HG02943 (cell line): ENCODE data around the gene AIRE.
"Not testable (repeated sequence)": the region's sequence is repeated elsewhere in the genome, so short reads cannot be mapped to it uniquely, and the experiment has no call there.

Experiments used
- ATAC-seq: cut with Tn5 transposase; IDR thresholded peaks from one replicate; pipeline ENCODE4 v1.9.1; 2021; ENCODE audit warnings: mild to moderate bottlenecking, low read depth, moderate library complexity; ENCODE audit not compliant: unreplicated experiment

AIRE gene

DNA sequence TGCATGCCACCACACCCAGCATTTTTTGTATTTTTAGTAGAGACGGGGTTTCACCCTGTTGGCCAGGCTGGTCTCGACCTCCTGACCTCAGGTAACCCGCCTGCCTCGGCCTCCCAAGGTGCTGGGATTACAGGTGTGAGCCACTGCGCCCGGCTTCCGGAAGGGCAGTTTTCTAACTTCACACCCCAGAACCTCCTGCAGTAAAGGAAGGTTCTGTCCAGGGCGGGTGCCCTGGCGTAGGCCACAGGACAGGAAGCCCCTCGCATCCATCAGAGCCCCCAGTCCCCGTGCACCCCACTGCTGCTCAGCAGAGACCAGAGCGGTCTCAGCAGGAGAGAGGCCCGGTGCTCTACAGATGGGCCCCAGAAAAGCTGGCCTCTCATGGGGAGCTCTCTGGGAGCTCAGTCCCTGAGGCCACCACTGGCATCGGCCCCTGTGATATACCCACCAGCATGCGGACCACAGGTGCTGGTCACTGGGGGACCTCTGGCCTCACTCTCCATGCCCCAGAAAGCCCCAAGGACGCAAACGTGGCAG is 19.9 kb upstream of the AIRE start:
- no peak for ATAC-seq

GRCh38 chr21:44267655-44268142 is 18.0 kb upstream of the AIRE start:
- ATAC-seq = no peak

- no peak for ATAC-seq
Observed at GRCh38 chr21:44269090-44269489, 16.6 kb upstream of the AIRE start.

GRCh38 chr21:44271558-44272283 is 14.0 kb upstream of the AIRE start:
- no peak for ATAC-seq

- ATAC-seq = no peak
Observed at GRCh38 chr21:44272284-44272858, 13.3 kb upstream of the AIRE start.

- no peak for ATAC-seq
Observed at GRCh38 chr21:44273046-44273445, 12.6 kb upstream of the AIRE start.

GRCh38 chr21:44275041-44275440 is 10.6 kb upstream of the AIRE start:
- ATAC-seq = no peak

- no peak for ATAC-seq
Observed at GRCh38 chr21:44279354-44280260, 6.1 kb upstream of the AIRE start.

GRCh38 chr21:44281801-44282200 is 3.9 kb upstream of the AIRE start:
- no peak for ATAC-seq

DNA sequence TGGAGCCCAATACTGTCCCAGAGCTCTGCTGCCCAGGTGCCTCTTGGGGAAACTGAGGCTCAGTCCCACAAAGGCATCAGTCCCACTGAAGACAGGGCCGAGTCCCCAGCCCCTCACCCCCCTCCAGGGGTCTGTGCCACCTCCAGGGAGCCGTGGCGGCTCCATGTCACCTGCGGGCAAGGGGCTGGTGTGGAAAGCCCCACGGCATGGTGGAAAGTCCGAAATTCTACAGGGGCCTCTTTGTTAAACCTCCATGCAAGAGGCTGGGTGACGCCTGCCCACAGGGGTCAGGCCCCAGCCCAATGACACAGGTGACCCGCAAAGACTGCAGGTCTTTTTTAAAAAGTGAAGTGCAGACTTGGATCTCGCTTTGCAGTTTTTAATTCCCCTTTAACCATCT is 3.3 kb upstream of the AIRE start:
- no peak for ATAC-seq

DNA sequence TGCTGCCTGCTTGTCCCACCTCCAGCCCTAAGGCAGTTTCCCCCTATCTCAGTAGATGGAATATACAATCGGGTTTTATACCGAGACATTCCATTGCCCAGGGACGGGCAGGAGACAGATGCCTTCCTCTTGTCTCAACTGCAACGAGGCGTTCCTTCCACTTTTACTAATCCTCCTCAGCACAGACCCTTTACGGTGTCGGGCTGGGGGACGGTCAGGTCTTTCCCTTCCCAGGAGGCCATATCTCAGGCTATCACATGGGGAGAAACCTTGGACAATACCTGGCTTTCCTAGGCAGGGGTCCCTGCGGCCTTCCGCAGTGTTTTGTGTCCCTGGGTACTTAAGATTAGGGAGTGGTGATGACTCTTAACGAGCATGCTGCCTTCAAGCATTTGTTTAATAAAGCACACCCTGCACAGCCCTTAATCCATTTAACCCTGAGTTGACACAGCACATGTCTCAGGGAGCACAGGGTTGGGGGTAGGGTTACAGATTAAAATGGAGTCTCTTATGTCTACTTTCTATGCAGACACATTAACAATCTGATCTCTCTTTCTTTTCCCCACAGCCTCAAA is 2.4 kb upstream of the AIRE start:
- ATAC-seq = not testable (repeated sequence)

GRCh38 chr21:44283948-44284347 is 1.7 kb upstream of the AIRE start:
- ATAC-seq = no peak

GRCh38 chr21:44286086-44286715 is 525 bp downstream of the AIRE start:
- no peak for ATAC-seq

GRCh38 chr21:44286716-44287632 is 1.3 kb downstream of the AIRE start:
- no peak for ATAC-seq

GRCh38 chr21:44288251-44289110 is 2.8 kb downstream of the AIRE start:
- no peak for ATAC-seq

GRCh38 chr21:44289381-44290010 is 3.8 kb downstream of the AIRE start:
- ATAC-seq = no peak

GRCh38 chr21:44290327-44291077 is 4.8 kb downstream of the AIRE start:
- no peak for ATAC-seq
